DMS79 (cell line): ENCODE data around the gene RAPGEF1.
A peak's percentile ranks its signal among the peaks of the same experiment; 100 is the strongest.
"Not testable (repeated sequence)": the region's sequence is repeated elsewhere in the genome, so short reads cannot be mapped to it uniquely, and the experiment has no call there.

Source experiments
- DNase-seq: peaks from one replicate; lab custom pipeline; 2025; lab: John Stamatoyannopoulos, UW

Gene RAPGEF1

GRCh38 chr9:131685753-131686706 is 53.8 kb downstream of the RAPGEF1 start:
- no peak for DNase-seq

DNA sequence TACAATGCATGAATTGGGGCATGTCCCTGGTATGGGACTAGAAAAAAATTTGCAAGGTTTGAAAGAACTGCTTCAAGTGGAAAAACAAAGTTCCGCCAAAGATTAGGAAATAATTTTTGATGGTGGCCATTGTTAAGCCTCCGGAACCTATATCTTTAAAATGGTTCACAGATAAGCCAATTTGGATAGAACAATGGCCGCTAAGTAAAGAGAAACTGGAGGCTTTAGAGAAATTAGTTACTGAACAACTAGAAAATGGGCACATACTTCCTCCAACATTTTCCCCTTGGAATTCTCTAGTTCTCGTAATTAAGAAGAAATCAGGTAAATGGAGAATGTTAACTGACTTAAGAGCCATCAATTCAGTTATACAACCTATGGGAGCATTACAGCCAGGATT is 56.8 kb downstream of the RAPGEF1 start:
- not testable (repeated sequence) for DNase-seq

DNA sequence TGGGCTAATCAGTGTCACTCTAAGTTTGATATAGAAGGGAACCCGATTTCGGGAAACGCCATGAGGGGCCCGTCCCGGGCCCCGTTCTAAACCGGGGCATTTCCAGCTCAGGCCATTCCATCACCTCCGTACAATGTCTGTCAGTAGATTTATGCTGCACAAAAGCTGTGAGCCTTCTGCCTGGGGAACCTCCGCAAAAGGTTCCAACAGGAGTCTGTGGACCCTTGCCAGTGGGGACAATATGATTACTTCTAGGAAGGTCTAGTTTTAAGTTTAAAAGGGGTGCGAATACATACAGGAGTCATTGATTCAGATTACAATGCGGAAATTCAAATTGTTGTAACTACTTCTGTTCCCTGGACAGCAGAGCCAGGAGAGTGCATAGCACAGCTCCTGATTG is 57.6 kb downstream of the RAPGEF1 start:
- DNase-seq, result no peak

DNA sequence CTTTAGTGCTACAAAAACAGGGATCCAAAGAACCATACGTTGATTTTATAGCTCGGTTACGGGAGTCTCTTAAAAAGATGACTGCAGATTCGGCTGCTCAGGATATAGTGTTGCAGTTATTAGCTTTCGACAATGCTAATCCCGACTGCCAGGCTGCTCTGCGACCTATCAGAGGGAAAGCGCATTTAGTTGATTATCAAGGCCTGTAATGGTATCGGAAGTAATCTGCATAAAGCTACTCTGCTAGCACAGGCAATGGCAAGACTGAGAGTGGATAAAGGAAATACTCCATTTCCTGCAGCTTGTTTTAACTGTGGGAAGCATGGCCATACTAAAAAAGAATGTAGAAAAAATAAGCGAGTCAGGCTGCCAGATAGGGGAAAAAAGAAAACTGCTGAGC is 58.0 kb downstream of the RAPGEF1 start:
- DNase-seq, result not testable (repeated sequence)

DNA sequence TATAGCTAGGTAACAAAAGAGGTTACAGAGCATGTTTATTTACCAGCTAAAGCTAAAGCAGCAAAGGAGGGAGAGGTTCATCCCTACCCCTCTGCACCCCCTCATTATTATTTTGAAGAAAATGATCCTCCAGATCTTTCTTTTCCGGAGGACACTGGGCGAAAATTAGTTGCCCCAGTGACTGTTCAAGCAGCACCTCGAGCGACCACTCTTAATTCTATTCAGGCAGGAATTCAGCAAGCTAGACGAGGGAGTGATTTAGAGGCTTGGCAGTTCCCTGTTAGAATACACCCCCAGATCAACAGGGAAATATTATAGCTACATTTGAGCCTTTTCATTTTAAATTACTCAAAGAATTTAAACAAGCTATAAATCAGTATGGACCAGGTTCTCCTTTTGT is 58.8 kb downstream of the RAPGEF1 start:
- DNase-seq, result not testable (repeated sequence)

GRCh38 chr9:131679261-131680020 is 60.4 kb downstream of the RAPGEF1 start:
- no peak for DNase-seq

DNA sequence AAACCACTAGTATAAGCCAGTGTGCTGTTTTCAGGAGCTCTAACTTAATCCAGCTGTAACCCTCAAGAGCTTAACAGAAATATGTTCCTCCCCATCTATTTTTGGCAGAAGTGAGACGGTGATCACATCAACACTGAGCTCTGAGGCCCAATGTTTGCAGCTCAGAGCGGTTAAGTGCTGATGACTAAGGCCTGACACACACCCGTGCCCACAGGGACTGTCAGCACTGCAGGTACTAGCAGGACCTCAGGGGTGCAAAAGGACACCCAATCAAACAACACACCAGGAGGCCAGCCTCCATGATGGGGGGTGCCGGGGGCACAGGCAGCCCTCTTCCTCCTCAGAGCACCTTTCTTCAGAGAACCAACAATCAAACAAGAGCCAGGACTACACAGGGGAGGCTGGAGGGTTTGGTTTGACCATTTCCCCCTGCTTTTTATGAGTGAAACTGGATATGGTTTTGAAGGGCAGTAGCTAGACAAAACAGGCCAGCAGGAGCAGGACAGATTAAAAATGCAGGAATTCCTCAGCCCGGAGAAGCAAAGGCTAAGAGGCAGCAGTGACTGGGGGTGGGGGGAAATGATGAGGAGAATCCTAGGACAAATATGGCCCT is 61.3 kb downstream of the RAPGEF1 start:
- no peak for DNase-seq

DNA sequence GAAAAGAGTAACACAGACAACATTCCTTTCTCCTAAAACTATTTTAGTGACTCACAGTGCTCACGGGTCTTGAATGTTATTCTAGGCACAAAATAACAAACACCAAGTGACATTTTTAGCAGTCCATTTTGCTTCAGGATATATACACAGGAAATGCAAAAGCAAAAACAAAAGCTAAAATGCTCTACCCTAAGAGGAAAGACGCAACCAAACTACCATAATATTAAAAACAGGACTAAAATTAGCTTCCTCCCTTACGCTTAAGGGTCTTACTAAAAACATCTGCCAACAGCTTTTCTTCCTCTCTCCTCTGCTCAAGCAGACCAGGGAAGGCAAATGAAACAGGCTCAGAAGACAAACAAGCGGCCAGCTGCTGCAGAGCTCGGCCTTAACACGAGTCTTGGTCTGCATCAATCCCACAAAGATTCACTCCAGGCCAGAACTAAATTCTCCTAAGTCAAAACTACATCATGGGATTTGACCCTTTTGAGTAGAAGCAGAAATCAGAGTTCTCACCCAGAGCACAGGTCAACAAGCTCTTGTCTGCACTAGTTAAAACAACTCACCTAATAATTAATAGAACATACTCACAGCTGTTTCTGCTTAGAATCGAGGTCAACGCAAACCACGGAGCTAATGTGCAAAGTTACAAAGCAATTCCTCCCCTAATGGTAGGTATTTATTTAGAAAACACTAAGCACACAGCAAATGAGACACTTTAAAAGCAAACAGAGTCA is 62.3 kb downstream of the RAPGEF1 start:
- DNase-seq, result no peak

DNA sequence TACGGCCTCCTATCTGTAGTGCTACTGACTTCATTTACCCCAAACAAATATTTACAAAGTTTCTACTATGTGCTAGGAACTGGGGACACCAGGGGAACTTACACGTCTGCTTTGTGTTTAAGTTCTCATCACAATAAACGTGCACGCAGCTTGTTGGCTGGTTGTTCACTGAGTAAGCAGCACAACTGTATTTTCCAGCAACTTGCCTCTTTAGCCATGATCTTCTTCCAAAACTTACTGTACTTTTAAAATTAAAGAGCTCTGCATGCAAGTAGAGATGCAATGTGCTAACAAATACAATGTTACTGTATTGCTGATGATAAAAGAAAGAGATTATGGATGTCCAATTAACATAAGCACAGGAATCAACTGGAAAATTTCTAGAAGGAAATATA is 62.8 kb downstream of the RAPGEF1 start:
- DNase-seq, result no peak

GRCh38 chr9:131676431-131676972 is 63.4 kb downstream of the RAPGEF1 start:
- DNase-seq, result no peak

- no peak for DNase-seq
Measured at GRCh38 chr9:131675437-131676022, 64.3 kb downstream of the RAPGEF1 start.

- no peak for DNase-seq
Measured at GRCh38 chr9:131674425-131675421, 65.2 kb downstream of the RAPGEF1 start.

DNA sequence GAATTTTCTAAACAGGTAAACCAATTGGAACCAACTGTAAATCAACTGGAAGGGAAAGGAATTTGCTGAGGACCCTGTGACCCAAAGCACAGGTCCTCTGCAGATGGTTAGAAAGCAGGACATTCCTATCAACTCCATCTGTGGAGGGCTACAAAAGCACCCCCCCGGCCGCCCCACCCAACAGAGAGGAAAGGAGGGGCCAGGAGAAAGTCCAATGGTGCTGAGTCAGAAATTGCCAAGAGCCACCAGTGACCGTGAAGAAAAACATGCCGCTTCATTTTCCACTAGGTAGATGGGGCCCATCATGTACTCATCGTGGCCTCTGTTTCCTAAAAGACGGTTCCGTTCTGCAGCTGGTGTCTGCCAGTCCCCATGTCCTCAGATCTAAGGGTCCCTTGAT is 66.3 kb downstream of the RAPGEF1 start:
- DNase-seq, result no peak

DNA sequence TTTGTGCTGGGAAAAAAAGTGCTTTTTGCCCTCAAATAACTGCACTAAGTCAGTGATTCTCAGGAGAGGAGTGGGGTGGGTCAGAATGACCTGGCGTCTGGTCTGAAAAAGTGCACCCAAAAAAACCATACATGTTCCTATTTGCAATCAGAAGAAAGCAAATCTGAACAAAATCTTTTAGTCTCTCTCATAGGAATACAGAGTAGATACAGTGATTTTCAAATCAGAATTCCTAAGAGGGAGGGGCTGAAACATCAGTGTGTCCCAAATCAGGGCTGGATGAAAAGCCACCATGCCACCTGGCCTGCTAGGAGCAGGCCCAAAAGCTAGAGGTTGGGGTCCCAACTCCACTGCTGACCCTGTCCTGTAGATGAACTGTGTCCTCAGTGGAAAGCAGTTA is 66.8 kb downstream of the RAPGEF1 start:
- no peak for DNase-seq

- DNase-seq, result no peak
Measured at GRCh38 chr9:131672451-131672850, 67.4 kb downstream of the RAPGEF1 start.

DNA sequence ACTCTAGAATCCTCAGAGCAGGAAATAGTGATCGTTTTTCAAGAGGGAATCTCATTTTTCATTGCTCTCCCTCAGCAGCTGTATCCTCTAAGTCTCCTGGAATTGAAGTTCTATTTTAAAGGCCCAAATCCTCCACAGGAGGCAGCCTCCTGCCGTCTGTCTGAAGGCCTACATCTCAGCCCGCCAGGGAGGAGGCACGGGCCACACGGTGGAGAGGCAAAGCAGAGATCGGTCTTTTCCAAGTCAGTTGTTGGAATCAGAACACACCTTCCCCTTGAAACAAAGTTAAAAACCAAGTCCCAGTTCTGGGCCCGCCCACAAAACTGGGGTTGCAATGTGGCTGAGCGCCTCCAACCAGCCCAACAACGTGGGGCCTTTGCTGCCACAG is 68.7 kb downstream of the RAPGEF1 start:
- DNase-seq, result no peak

- DNase-seq, result no peak
Measured at GRCh38 chr9:131670247-131671132, 69.4 kb downstream of the RAPGEF1 start.

- peak; percentile 17 for DNase-seq
Measured at GRCh38 chr9:131669269-131670157, 70.4 kb downstream of the RAPGEF1 start.
